ENCODE results near the gene GRIK4. TPM values are rescaled to one million over a fixed set of nuclear protein-coding genes. Genes with fewer than 3 reads are reported as not detected.

The GRIK4 gene
- total and polyA plus RNA-seq, 4 donors: 0.05 to 0.25 (median 0.06) TPM; not detected in 1

DNA sequence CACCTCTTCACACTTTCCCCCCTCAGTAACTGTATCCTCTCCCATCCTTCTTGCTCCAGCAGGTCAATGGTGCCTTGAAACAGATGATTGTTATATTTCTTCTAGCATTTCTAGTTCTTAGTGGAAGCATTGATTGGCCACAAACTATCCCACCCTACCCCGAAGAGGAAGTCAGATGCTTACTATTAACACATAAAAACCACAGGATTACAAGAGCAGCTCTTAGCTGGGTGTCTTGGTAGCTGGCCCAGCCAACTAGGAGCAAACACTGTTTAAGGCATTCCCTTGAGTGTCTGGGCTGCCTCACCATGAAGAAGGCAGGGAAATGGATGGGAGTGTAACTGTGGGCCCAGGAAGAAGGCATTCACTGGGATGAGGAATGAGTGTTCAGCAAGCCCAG lies 176.6 kb downstream of the GRIK4 start (continued):
- TF ChIP-seq FOXA1 (IDR thresholded peaks at IDR 0.05): no peak

DNA sequence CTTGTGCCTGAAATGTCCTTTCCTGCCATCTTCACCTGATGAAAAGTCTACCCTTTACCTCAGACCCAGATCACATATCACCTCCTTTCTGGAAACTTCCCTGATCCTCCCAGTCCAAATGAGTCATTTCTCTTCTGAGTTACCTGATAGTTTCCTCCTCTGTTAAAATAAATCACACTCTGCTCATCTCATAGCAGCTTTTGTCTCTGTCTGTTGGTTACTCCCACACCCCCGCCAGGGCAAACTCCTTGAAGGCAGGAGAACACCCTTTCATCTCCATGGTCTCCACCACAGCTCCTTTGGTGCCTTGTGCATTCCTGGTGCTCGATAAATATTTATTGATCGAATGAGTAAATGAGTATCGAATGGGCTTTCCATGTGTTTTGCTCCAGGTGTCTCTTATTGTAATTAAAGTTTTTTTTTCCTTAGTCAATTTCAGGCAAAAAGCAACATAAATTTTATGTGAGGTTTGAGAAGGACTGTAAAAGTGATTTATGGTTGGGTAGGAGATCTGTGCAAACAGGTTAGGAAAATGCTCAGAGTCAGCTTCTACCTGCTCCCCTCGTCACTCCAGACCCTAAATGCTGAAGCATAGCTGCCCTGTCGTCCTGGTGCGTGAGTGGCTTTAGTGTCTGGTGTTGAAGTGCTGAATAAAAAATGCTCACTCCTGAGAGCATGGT lies 178.2 kb downstream of the GRIK4 start:
- Histone ChIP-seq H3K27ac (ENCODE audit: low read depth in 1 of 2, low read length in 2 of 2) (no peak overlapping the region), H3K27me3 (ENCODE audit: control insufficient read depth in 4 of 4, insufficient read depth in 4 of 4, low read length in 3 of 4) (peaks cover 0 to 2% (median 0%) of the 10 kb centered on the region in 4 donors), H3K4me3 (ENCODE audit: low read depth in 1 of 3, low read length in 3 of 3) (no peak overlapping the region), H3K36me3 (ENCODE audit: control insufficient read depth in 4 of 4, insufficient read depth in 3 of 4, low read depth in 1 of 4, low read length in 3 of 4) (no peaks in the 10 kb centered on the region), H3K9me3 (ENCODE audit: control insufficient read depth in 4 of 4, low read length in 3 of 4) (no peaks in the 10 kb centered on the region), H3K9ac (ENCODE audit: low read depth in 1 of 2, low read length in 2 of 2) (no peak overlapping the region), H3K4me1 (ENCODE audit: control insufficient read depth in 4 of 4, insufficient read depth in 4 of 4, low read length in 3 of 4) (no peaks in the 10 kb centered on the region)
- 85% methylated on average over 7 of the region's 7 CpGs for WGBS
- DNase-seq (ENCODE audit: low spot score): no peak
- TF ChIP-seq FOXA1 (IDR thresholded peaks at IDR 0.05): no peak
- TF ChIP-seq, protein P1, sequence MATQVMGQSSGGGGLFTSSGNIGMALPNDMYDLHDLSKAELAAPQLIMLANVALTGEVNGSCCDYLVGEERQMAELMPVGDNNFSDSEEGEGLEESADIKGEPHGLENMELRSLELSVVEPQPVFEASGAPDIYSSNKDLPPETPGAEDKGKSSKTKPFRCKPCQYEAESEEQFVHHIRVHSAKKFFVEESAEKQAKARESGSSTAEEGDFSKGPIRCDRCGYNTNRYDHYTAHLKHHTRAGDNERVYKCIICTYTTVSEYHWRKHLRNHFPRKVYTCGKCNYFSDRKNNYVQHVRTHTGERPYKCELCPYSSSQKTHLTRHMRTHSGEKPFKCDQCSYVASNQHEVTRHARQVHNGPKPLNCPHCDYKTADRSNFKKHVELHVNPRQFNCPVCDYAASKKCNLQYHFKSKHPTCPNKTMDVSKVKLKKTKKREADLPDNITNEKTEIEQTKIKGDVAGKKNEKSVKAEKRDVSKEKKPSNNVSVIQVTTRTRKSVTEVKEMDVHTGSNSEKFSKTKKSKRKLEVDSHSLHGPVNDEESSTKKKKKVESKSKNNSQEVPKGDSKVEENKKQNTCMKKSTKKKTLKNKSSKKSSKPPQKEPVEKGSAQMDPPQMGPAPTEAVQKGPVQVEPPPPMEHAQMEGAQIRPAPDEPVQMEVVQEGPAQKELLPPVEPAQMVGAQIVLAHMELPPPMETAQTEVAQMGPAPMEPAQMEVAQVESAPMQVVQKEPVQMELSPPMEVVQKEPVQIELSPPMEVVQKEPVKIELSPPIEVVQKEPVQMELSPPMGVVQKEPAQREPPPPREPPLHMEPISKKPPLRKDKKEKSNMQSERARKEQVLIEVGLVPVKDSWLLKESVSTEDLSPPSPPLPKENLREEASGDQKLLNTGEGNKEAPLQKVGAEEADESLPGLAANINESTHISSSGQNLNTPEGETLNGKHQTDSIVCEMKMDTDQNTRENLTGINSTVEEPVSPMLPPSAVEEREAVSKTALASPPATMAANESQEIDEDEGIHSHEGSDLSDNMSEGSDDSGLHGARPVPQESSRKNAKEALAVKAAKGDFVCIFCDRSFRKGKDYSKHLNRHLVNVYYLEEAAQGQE (IDR thresholded peaks at IDR 0.05): no peak
- no peak for TF ChIP-seq NR2F2 (IDR thresholded peaks at IDR 0.05)
- TF ChIP-seq, protein P2, sequence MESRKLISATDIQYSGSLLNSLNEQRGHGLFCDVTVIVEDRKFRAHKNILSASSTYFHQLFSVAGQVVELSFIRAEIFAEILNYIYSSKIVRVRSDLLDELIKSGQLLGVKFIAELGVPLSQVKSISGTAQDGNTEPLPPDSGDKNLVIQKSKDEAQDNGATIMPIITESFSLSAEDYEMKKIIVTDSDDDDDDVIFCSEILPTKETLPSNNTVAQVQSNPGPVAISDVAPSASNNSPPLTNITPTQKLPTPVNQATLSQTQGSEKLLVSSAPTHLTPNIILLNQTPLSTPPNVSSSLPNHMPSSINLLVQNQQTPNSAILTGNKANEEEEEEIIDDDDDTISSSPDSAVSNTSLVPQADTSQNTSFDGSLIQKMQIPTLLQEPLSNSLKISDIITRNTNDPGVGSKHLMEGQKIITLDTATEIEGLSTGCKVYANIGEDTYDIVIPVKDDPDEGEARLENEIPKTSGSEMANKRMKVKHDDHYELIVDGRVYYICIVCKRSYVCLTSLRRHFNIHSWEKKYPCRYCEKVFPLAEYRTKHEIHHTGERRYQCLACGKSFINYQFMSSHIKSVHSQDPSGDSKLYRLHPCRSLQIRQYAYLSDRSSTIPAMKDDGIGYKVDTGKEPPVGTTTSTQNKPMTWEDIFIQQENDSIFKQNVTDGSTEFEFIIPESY (IDR thresholded peaks at IDR 0.05): no peak
- TF ChIP-seq EGR1 (IDR thresholded peaks at IDR 0.05; ENCODE audit: low read depth in 2 of 2): no peak
- no peak for TF ChIP-seq YY1 (IDR thresholded peaks at IDR 0.05)
- no peak for TF ChIP-seq FOXA2 (IDR thresholded peaks at IDR 0.05)
- no peak for TF ChIP-seq TAF1 (conservative IDR thresholded peaks at IDR 0.05)
- TF ChIP-seq, protein P3, sequence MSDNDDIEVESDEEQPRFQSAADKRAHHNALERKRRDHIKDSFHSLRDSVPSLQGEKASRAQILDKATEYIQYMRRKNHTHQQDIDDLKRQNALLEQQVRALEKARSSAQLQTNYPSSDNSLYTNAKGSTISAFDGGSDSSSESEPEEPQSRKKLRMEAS (IDR thresholded peaks at IDR 0.05): no peak
- TF ChIP-seq RXRA (IDR thresholded peaks at IDR 0.05): no peak
- TF ChIP-seq, protein P4, sequence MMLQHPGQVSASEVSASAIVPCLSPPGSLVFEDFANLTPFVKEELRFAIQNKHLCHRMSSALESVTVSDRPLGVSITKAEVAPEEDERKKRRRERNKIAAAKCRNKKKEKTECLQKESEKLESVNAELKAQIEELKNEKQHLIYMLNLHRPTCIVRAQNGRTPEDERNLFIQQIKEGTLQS (IDR thresholded peaks at IDR 0.05): no peak
- TF ChIP-seq JUND (IDR thresholded peaks at IDR 0.05): no peak
- TF ChIP-seq SP1 (IDR thresholded peaks at IDR 0.05): no peak

DNA sequence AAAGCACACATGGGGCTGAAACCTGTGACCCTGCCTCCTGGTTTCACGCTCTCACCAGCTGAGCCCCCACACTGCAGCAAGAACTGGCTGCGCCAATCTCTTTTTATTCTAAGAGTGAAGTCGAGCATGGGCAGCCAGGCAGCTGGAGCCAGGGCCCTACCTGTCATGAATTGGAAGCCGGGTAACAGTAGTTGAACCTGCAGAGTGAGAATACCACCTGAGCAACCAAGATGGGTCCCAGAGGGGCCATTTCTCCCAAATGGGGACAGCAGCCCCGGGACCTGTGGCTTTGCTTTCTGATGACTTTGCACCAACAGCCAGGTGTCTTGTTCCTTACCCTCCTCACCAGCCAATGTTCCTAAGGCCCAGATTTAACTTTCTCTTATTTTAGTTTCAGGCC lies 178.9 kb downstream of the GRIK4 start:
- H3K9me3 ChIP-seq (ENCODE audit: control insufficient read depth in 4 of 4, low read length in 3 of 4): no peaks in the 10 kb centered on the region
- H3K27ac ChIP-seq (ENCODE audit: low read depth in 1 of 2, low read length in 2 of 2): no peak overlapping the region
- H3K36me3 ChIP-seq (ENCODE audit: control insufficient read depth in 4 of 4, insufficient read depth in 3 of 4, low read depth in 1 of 4, low read length in 3 of 4): no peaks in the 10 kb centered on the region
- H3K27me3 ChIP-seq (ENCODE audit: control insufficient read depth in 4 of 4, insufficient read depth in 4 of 4, low read length in 3 of 4): peaks cover 0 to 2% (median 0%) of the 10 kb centered on the region in 4 donors
- no peak overlapping the region for H3K9ac ChIP-seq (ENCODE audit: low read depth in 1 of 2, low read length in 2 of 2)
- no peak for TF ChIP-seq YY1 (IDR thresholded peaks at IDR 0.05)
- TF ChIP-seq, protein P3 (IDR thresholded peaks at IDR 0.05): no peak
- TF ChIP-seq FOXA1 (IDR thresholded peaks at IDR 0.05): no peak
- TF ChIP-seq, protein P4 (IDR thresholded peaks at IDR 0.05): no peak
- TF ChIP-seq HNF4A (conservative IDR thresholded peaks at IDR 0.05): no peak
- TF ChIP-seq SP1 (IDR thresholded peaks at IDR 0.05): no peak
- no peak for TF ChIP-seq EGR1 (IDR thresholded peaks at IDR 0.05; ENCODE audit: low read depth in 2 of 2)
- TF ChIP-seq JUND (IDR thresholded peaks at IDR 0.05): no peak
- no peak for TF ChIP-seq RXRA (IDR thresholded peaks at IDR 0.05)
- no peak for TF ChIP-seq HNF4G (IDR thresholded peaks at IDR 0.05)
- H3K4me1 ChIP-seq (ENCODE audit: control insufficient read depth in 4 of 4, insufficient read depth in 4 of 4, low read length in 3 of 4): no peaks in the 10 kb centered on the region
- 92% methylated on average over 5 of the region's 5 CpGs for WGBS
- DNase-seq (ENCODE audit: low spot score): no peak
- H3K4me3 ChIP-seq (ENCODE audit: low read depth in 1 of 3, low read length in 3 of 3): no peak overlapping the region

Measured in liver (tissue), 9 donors.